MM.1S (cell line): ENCODE measurements around the gene CRPPA.

ENCODE experiments used
- DNase-seq: peaks from one replicate; pipeline ENCODE4 v3.0.0-alpha.2; 2015
- H2AFZ ChIP-seq: fragments of 300-600 bp; sonication (generic); 2 replicates; pipeline ENCODE4 v1.6.0; 2016; ENCODE audit warnings: antibody characterized with exemption, low read length
- H3F3A ChIP-seq: fragments of 300-600 bp; sonication (generic); 2 replicates; pipeline ENCODE4 v1.6.1; 2016; ENCODE audit warnings: mild to moderate bottlenecking, antibody characterized with exemption, low read length, moderate library complexity, mixed read lengths; ENCODE audit not compliant: insufficient read depth
- H3K27ac ChIP-seq: fragments of 300-600 bp; sonication (generic); 2 replicates; pipeline ENCODE4 v1.5.1; 2016; ENCODE audit warnings: mild to moderate bottlenecking, low read length
- H3K27me3 ChIP-seq: fragments of 300-600 bp; sonication (generic); replicated peaks from 2 replicates; pipeline ENCODE4 v1.6.0; 2016; ENCODE audit warnings: low read length; ENCODE audit not compliant: insufficient read depth
- H3K36me3 ChIP-seq: fragments of 300-600 bp; sonication (generic); replicated peaks from 2 replicates; pipeline ENCODE4 v1.6.1; 2016; ENCODE audit warnings: mild to moderate bottlenecking, low read length, mixed read lengths; ENCODE audit not compliant: insufficient read depth
- H3K4me1 ChIP-seq: fragments of 300-600 bp; sonication (generic); 2 replicates; pipeline ENCODE4 v1.6.1; 2016; ENCODE audit warnings: low read length, mixed read lengths
- H3K4me2 ChIP-seq: fragments of 300-600 bp; sonication (generic); 2 replicates; pipeline ENCODE4 v1.6.0; 2016; ENCODE audit warnings: low read depth, low read length
- H3K4me3 ChIP-seq: fragments of 300-600 bp; sonication (generic); 2 replicates; pipeline ENCODE4 v1.5.1; 2016; ENCODE audit warnings: low read length, mixed read lengths
- H3K79me2 ChIP-seq: fragments of 300-600 bp; sonication (generic); 2 replicates; pipeline ENCODE4 v1.6.1; 2016; ENCODE audit warnings: mixed run types, low read length, mixed read lengths
- H3K9ac ChIP-seq: fragments of 300-600 bp; sonication (generic); 2 replicates; pipeline ENCODE4 v1.6.1; 2016; ENCODE audit warnings: low read length, mixed read lengths
- H3K9me2 ChIP-seq: fragments of 300-600 bp; sonication (generic); replicated peaks from 2 replicates; pipeline ENCODE4 v1.6.1; 2016; ENCODE audit warnings: mild to moderate bottlenecking, low read length, mixed read lengths; ENCODE audit not compliant: insufficient read depth
- H3K9me3 ChIP-seq: fragments of 300-600 bp; sonication (generic); replicated peaks from 2 replicates; pipeline ENCODE4 v1.6.1; 2016; ENCODE audit warnings: mild to moderate bottlenecking, low read length, mixed read lengths; ENCODE audit not compliant: insufficient read depth
- H4K20me1 ChIP-seq: fragments of 300-600 bp; sonication (generic); 2 replicates; pipeline ENCODE4 v1.6.1; 2016; ENCODE audit warnings: mild to moderate bottlenecking, low read length, moderate library complexity, mixed read lengths; ENCODE audit not compliant: insufficient read depth
- CTCF ChIP-seq: fragments of 300-600 bp; sonication (generic); IDR thresholded peaks from 2 replicates; pipeline ENCODE4 v1.5.1; 2016; ENCODE audit warnings: antibody characterized with exemption, low read length, mixed read lengths
- EZH2 ChIP-seq: fragments of 300-600 bp; sonication (generic); optimal IDR thresholded peaks from 2 replicates; pipeline ENCODE3; 2017; ENCODE audit warnings: low read depth, mild to moderate bottlenecking, antibody characterized with exemption, low read length, mixed read lengths
- EZH2phosphoT487 ChIP-seq: fragments of 300-600 bp; sonication (generic); IDR thresholded peaks from 2 replicates; pipeline ENCODE4 v1.6.1; 2018; ENCODE audit warnings: antibody characterized with exemption, low read length

CRPPA gene

GRCh38 chr7:16455591-16455990, 34.3 kb upstream of the CRPPA start:
- H3K27ac ChIP-seq: no peak overlapping the region
- H3K9me3 ChIP-seq: no peaks in the 10 kb centered on the region
- H4K20me1 ChIP-seq: no peaks in the 10 kb centered on the region
- H3K27me3 ChIP-seq: no peaks in the 10 kb centered on the region
- no peak overlapping the region for H3K4me2 ChIP-seq
- H3K9ac ChIP-seq: no peak overlapping the region
- no peaks in the 10 kb centered on the region for H3K36me3 ChIP-seq
- no peaks in the 10 kb centered on the region for H3K9me2 ChIP-seq
- H3K79me2 ChIP-seq: no peaks in the 10 kb centered on the region
- no peaks in the 10 kb centered on the region for H3F3A ChIP-seq
- H3K4me1 ChIP-seq: no peaks in the 10 kb centered on the region
- H2AFZ ChIP-seq: no peak overlapping the region
- no peak for TF ChIP-seq CTCF
- TF ChIP-seq EZH2phosphoT487: no peak
- no peak for TF ChIP-seq EZH2
- H3K4me3 ChIP-seq: no peak overlapping the region
- no peak for DNase-seq

GRCh38 chr7:16450366-16450765, 29.0 kb upstream of the CRPPA start:
- no peak for TF ChIP-seq EZH2phosphoT487
- no peak for TF ChIP-seq CTCF
- no peak for TF ChIP-seq EZH2
- Histone ChIP-seq H3K4me2 (no peak overlapping the region), H4K20me1 (no peaks in the 10 kb centered on the region), H3K79me2 (no peaks in the 10 kb centered on the region), H3K27me3 (no peaks in the 10 kb centered on the region), H3F3A (no peaks in the 10 kb centered on the region), H3K4me1 (no peaks in the 10 kb centered on the region), H3K9me2 (no peaks in the 10 kb centered on the region), H2AFZ (no peak overlapping the region), H3K9me3 (no peaks in the 10 kb centered on the region; the same call in 1 of the 2 replicates), H3K36me3 (no peaks in the 10 kb centered on the region), H3K27ac (no peak overlapping the region), H3K4me3 (no peak overlapping the region), H3K9ac (no peak overlapping the region)
- DNase-seq: no peak

- Histone ChIP-seq H4K20me1 (no peaks in the 10 kb centered on the region), H3K4me1 (no peaks in the 10 kb centered on the region), H3K79me2 (no peaks in the 10 kb centered on the region), H3K27ac (no peak overlapping the region), H2AFZ (no peak overlapping the region), H3K9me2 (no peaks in the 10 kb centered on the region), H3F3A (no peaks in the 10 kb centered on the region), H3K9me3 (no peaks in the 10 kb centered on the region; the same call in 1 of the 2 replicates), H3K27me3 (no peaks in the 10 kb centered on the region), H3K4me2 (no peak overlapping the region), H3K9ac (no peak overlapping the region), H3K4me3 (no peak overlapping the region), H3K36me3 (no peaks in the 10 kb centered on the region)
- TF ChIP-seq EZH2 (no peak), CTCF (no peak), EZH2phosphoT487 (no peak)
- DNase-seq: no peak
These were observed 26.5 kb upstream of the CRPPA start for GRCh38 chr7:16447876-16448275.
